Measurements from ENCODE around the gene PXDN.

- TF ChIP-seq CTCF (IDR thresholded peaks at IDR 0.05; ENCODE audit: borderline replicate concordance, extremely low read depth, low read length, poor library complexity, severe bottlenecking) (no peak), EZH2 (IDR thresholded peaks at IDR 0.05; ENCODE audit: borderline replicate concordance, low read depth, low read length, severe bottlenecking) (no peak)
Observed at GRCh38 chr2:1694371-1695271, 49.7 kb downstream of the PXDN start.
